HEK293 (cell line): ENCODE measurements around the gene AP3B1.

Experiments
- CTCF ChIP-seq: fragments of 450-650 bp; formaldehyde crosslinking; IDR thresholded peaks from 2 replicates; pipeline ENCODE4 v1.5.1; 2016; ENCODE audit warnings: missing biosample characterization, missing genetic modification characterization
- KLF17 ChIP-seq: fragments of 450-650 bp; formaldehyde crosslinking; IDR thresholded peaks from 2 replicates; pipeline ENCODE4 v1.5.1; 2016; ENCODE audit warnings: missing biosample characterization, missing genetic modification characterization
- TCF7L2 ChIP-seq: IDR thresholded peaks from 2 replicates; pipeline ENCODE4 v1.6.1; 2011; ENCODE audit warnings: low read depth, mild to moderate bottlenecking, inconsistent platforms, low read length, moderate library complexity, borderline replicate concordance
- ZNF501 ChIP-seq: fragments of 450-650 bp; formaldehyde crosslinking; IDR thresholded peaks from 2 replicates; pipeline ENCODE4 v1.5.1; 2016; ENCODE audit warnings: missing biosample characterization, missing genetic modification characterization

- TF ChIP-seq KLF17 (no peak), TCF7L2 (no peak), CTCF (tag by site-specific recombination) (no peak), ZNF501 (tag by site-specific recombination) (no peak)
Observed at GRCh38 chr5:78251663-78252284, 42.7 kb downstream of the AP3B1 start.
